HG02759 (cell line): ENCODE results near the gene SKAP2.
A peak's percentile ranks its signal among the peaks of the same experiment; 100 is the strongest.

Experiments
- ATAC-seq: cut with Tn5 transposase; IDR thresholded peaks from one replicate; pipeline ENCODE4 v1.9.1; 2021; ENCODE audit warnings: mild to moderate bottlenecking, moderate library complexity; ENCODE audit not compliant: unreplicated experiment

The SKAP2 gene

DNA sequence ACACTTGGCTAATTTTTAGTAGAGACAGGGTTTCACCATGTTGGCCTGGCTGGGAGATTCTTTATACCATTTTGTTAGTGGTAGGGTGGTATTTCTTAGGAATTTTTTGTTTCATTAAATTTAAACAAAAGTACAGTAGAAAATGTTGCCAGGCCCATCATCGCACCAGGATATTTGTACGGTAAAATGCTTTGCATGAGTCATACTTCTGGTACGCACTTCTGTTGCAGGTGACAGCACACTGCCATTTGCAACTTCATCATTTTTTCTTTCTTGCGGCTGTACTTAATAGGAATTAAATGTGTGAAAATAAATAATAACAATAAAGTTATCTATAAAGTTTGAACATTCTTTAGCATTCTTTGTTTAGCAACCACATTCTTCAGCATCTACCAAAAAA, 195.6 kb downstream of the SKAP2 start:
- no peak for ATAC-seq

DNA sequence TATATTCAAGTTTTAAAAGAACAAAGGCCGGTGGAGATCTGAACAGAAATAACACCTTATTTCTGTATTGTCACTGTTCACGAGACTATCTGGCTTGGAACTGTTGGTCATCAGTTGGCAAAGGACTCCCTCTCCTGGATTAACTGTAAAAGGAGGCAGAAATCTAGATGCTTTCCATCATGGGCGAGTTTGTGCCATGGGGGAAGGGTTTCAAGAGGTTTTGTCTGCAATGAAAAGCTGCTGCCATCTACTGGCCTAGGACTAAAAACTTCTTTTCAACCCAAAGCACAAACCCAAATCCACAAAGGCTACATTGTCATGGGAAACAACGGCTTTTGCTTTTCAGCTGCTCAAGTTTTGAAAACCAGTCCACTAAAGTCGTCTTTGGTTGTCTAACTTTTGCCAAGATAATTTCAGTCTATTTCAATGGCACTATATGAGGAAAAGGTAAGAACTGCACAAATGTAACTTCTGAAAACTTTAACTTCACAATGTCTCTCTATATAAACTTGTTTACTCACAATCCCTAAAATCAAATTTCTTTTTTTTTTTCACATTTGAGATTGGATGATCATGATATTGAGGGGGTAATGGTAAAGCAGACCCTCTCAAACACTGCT, 196.8 kb downstream of the SKAP2 start:
- ATAC-seq: no peak

DNA sequence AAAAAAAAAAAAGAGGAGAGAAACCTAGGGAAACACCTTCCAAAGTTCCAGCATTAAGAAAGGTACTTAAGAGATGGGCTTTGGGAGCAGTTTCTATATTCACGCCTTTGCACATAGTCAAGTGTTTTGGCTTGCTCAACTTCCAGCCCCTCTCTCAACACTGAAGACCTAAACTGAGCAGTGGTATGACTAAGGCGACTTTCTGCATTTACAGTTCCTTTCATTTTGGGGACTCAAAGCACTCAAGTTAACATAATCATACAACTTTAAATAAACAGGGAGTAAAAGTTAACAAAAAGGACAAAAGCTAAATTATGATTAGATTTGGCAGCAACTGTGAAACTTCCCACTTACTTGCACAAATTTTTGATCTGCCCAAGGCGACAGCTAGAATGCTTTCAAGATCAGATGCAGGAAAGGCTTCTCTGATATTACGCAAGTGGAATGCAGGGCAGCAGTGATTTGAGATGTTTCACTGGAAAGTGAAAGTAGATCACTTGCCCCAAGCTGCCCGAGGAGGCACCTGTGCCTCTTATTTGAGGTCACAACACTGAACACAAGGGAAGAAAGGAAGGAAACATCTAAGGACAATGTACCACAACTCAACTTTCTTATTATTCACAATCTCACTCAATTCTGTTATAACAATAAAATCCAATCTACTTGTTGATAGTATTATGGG, 199.5 kb downstream of the SKAP2 start:
- peak; percentile 73 for ATAC-seq

DNA sequence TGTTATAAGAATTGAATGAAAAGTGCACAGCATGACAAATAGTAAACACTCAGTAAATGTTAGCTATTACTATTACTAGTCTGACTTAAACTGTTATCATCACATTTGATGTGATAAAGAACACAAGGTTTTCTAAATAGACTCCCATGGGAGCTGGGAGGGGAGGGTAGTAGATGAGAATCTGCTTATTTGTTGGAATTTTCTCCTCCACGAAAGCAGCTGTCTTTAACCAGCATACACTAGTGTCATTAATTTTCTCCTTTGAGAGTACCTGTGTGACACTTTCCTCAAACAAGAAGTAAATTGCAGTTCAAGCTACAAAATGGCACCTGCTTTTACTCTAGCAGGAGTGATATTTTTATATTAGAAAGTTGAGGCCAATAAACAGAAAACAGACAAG, 200.1 kb downstream of the SKAP2 start:
- ATAC-seq: no peak

DNA sequence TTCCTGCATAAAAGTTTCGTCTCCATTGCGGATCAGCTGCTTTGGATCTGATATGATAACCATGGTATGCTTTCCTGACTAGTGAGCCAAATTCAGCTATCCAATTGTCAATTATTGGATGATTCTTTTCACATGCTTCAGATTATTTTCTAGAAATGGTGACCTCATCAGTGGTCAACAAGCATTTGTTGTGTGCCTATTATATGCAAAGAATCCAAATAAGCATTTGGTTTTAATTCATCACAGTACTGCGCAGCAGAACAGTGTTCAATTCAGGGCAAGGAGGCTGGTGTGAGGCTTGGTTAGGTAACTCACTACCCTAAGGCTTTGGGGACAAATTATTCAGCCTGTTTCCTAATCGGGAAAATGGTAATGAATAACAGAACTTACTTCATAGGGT, 200.5 kb downstream of the SKAP2 start:
- no peak for ATAC-seq

DNA sequence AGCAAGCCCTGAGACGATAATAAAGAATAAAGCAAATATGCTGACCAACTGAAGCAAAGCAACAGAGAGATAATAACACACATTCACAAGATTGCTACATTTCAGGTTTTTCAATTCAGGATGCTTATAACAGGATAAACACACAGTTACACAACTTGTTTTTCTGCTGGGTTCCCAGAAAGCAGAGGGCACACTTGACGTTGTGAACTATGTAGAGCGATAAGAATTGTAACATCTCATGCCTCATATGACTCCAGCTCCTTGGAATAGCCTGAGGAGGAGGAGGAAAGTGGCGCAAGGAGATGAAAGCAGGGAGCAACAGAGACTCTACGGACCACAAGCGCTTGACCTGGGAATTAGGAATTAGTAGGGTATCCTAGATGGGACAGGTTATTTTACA, 201.7 kb downstream of the SKAP2 start:
- ATAC-seq: no peak

DNA sequence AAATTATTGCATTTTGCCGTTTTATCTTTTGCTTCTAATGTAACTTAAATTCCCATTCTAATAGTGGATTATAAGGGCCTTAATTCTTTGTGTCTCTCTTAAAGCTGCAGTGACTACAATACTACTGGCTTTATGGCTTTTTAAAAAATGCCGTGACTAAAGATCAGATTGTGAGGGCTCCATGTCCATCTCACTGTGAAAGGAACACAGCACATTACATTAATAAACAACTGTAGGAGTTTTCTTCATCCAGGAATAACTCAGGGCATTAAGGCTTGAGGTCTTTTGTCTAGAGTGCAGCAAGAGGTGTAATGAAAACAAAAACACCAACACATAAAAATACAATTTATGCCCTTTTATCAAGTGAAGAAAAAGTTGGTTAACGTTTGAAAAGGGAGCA, 205.3 kb downstream of the SKAP2 start:
- ATAC-seq: no peak

DNA sequence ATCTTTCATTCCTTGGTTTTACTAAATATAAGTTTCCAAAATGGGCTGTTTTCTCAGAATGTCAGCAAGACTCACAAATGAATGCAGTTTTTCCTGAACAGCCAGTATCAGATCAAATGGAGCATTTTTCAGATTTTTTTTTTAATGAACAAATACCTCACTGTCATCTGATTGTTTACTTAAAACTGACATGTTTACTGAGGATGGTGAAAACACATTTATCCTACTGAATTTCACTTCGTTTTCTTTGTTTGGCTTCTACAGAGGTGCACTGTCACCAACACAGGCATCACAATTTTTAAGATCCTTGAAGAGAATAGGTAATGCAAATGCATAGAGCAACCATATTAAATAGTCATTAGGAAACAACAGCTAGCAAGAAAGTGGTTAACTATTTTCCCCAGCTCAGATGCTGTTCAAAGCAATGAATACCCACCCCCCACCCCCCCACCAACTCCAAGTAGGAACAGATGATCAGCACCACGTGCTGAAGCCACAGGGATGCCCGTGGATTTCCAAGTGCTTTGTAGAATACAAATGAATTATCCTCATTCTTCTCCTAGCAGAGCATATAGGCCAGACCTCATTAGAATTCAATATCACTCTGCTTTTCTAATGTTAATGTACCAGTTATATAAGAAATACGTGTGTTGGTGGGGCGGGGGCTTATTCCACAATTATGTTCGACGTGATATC, 205.9 kb downstream of the SKAP2 start:
- ATAC-seq: no peak

DNA sequence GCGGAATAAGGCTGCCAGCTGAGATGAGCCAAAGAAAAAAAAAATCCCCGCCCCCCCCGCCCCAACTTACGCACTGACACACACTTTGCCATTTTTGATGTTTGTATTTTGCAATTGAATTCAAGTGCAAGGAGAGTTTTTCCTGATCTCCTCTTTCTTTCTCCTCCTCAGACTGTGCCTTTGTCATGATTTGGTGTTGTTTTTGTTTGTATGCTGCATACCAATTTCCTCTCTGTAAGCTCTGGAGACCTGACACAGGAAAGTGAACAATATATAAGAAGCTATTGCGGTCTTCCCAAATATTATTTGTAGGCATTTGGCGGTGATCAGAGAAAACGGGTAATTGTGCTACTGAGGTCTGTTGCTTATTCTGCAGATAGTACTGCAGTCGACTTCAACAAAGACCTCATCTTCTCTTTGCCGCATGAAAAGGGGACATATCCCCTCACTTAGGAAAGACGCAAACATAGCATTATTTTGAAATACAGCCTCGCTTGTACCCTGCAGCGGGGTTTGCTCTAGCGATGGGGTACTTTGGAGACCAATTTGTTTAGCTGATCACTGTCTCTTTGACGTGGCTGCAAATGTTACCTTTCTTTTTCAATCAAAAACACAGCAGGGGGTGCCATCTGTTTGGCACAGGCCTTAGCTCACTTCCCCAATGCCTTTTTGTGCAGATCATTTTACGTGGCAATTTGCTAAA, 206.6 kb downstream of the SKAP2 start:
- ATAC-seq: no peak

DNA sequence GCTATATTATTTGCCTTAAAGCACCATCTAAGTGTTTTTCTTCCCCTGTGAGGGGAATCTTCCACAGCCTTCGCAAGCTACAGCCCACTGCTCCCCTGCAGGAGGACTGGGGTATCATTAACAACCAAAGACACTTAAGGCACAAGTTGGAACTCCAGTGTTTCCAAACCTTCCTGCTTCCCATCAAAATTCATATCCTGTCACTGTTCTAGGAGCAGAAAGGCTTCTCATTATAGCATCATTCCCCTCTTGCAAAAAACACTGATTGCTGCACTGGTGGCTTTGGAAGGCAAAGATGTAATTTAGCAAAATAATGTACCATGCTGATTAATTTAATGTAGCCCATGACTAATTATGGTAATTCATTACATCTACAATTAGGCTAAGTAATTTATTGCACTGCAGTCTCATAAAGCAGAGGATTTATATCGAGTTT, 207.2 kb downstream of the SKAP2 start:
- ATAC-seq: no peak

DNA sequence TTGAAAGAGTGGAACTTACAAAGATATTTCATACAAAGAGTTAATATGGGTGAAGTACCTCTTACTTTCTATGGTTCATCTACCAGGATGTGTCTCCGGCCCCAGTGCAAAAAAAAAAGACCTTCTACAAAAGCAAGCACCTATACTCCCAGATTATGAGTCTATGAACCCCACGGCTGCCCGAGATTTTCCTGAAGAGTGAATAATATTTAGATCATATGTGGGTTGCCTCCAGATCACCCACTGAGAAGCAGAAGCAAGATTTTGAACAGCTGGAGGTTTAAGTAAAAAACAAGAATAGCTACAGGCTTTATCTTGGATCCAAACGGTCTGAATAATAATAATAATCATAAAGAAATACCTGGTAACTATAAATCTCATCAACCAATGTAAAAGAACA, 207.7 kb downstream of the SKAP2 start:
- no peak for ATAC-seq

DNA sequence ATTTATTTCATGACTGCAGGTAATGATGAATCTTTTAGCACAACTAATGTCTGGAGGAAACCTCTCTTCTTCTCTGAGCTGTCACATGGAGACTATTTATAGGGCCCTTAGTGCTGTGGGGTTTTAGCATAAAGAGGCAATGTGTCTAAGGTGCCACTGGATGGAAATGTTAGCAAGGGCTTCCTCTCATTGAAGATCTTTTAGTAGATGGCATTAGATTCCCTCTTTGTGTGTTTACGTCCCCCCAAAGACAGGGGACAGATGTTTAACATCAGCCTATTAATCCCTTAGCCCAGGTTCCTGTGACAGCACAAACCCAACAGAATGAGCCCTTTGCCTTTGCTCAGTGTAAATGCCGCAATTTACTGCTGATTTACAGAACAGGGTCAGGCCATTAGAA, 208.6 kb downstream of the SKAP2 start:
- ATAC-seq: no peak

DNA sequence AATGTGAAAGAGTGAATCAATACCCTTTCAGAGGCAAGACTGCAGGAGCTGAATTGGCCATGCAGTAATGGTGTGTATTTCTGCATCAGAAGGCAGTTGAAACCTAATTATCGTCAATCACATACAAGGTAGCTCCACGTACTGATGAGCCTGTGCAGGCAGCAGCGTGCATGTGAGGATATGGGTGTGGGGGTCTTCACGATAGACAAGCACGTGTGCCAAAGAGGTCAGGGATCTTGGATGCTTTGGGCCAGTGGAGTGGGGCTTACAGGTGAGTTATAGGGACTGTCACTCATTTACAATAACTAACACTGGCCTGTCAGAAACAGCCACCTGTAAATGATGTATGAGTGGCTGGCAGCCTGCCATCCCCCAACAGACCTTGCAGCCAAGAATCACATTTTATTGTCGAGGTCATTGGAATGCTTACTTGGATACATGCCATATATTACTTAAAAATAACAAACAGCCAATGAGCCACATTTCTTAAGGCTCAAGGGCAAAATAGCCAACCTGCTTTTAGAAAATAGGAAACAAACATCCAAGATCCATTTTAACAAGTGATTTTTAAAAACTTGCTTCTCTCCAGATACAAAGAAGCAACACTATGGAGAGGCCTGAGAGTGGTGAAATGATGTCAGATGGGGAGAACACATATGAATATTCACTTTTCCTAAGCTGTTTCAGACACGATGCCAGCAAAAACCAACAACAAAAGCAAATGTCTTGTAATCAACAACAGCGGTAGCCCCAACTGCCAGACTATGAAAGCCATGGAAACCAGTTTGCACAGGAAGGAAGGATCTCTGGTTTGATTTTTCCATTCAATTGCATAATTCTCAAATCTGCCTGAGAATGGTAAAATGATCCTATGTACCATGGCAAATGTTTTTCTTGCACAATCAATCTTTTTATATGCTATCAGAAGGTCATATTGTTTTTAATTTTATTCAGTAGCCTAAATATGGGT, 210.7 kb downstream of the SKAP2 start:
- no peak for ATAC-seq

DNA sequence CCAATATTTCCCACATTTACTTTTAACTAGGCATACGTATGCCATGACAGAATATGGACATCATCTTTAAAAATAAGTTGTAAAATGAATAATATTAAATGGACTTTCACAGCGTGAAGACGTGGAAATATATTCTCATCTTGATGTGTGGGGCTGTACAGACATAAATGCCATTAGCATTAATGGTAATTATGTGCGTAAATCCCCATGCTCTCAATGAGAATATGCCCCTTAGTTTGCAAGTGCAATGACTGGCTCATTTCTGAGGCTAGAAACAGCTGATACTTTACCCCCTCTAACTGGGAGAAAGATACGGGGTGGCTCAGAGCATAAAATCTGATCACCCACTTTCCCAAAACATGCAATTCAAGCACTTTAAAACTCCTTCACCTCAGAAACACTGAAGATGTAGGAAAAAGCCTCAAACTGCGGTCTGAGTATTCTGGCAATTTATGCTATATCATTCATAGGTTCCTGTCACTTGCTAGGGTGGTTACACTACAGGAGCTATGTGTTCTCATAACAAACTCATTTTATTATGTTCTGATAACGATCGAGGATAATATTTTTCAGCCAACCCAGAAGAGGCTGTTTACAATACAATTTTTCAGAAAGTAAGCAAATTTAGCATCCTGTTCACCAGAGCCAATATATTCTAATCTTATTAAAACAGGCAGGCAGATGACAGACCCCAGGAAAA, 211.8 kb downstream of the SKAP2 start:
- no peak for ATAC-seq

DNA sequence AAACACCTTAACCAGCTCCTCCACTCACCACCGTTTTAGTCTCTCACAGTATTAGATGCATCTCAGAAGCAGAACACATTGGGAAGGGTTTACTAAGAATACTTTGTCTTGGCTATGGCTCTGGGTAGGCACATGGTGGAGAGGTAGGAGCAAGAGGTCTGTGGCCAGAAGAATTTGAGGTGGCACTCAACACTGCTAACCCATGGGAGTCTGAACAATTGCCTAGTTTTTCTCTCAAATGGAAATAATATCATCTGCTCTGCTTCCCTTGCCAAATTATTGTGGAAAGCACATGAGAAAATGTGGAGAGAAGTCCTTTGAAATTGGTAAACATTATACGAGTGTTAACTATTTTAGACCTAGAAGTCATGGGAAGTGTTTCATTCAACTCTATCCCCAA, 214.3 kb downstream of the SKAP2 start:
- ATAC-seq: no peak

DNA sequence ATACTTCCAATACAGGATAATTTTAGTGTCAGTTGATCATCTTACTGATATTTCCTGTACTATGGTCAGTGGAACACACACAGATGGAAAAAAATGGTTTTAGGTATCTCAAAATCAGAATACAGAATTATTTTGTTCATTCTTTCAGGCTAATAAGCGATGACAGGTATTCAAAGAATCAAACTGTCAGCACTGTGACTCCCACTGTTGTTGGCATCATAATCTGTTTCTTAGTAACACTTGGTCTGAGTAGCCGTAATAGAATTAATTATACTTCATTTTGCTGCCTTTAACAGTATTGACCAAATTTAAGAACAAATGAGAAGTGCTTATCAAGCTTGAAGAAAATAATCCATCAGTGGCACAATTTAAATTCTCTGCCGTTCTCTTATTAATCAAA, 215.0 kb downstream of the SKAP2 start:
- no peak for ATAC-seq

DNA sequence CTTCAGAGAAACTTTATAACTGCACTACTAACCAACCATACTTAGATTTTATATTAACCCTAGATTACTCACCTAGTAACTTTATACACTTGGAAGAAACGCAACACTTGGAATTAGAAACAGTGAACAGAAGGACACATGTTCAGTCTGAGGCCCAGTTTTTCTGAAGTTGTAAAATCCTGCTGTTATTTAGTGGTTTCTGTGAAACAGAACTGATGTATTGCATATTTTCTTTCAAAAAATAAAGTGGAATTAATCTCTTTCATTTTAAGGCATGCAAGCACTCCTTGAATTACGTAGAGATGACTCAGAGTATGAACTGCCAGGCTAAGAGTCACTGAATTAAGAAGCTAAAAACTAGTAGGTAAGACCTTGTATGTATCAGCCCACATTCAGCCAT, 215.8 kb downstream of the SKAP2 start:
- no peak for ATAC-seq

DNA sequence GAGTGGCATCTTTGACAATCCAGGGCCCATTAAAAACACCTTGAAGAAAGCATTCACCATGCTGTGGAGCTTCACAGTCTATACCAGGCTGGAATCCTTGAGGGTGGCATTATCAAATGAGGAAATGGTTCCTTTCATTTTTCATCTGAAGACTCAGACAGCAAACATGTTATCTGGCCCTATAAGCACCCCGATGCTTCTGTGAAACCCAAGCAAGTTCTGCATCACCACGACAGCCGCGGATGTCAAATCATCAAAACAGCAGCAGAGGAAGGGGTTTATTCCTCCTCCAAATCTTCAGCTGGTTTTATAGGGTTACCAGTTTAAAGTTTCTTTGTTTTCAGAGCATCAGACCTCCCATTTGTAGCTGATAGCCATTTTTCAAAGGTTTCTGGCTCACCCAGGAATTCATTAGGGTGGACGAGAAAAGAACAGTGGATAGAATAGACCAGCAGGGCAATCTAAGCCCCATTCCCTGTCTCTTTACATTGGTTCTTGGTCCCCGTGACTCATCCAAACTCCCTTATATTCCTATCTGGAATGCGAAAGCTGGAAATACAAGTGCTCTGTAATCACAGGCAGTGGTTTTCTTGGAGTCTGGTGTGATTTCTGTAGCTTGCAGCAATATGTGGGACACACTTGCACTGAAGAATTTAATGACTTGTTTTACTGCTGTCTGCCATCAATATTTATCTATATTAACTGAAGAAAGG, 217.9 kb downstream of the SKAP2 start:
- no peak for ATAC-seq

DNA sequence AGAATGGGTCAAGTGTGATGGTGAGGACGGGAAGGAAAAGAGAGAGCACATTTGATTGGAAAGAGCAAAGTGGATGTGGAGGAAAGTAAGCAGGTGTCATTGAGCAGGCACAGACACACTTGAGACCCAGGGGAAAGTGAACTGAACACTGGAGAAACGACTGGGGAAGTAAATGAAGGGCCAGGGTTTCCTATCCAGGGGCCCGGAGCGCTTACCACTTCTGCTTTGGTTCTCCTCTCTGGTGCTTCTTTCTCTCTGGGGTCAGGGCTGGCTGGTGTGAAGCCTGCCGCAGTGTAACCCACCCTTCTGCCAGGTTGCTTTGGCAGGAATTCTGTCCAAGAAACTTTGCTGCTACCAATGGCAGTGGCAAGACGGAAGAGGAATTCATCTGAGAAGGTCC, 219.3 kb downstream of the SKAP2 start:
- ATAC-seq: no peak
